Anterior cingulate cortex (tissue), 58 donors: ENCODE measurements around the gene IDH3A.

Source experiments
- DNase-seq, 58 donors: peaks; one replicate each; lab custom pipeline; 2025; lab: John Stamatoyannopoulos, UW

IDH3A gene

GRCh38 chr15:78200276-78200930, 51.2 kb downstream of the IDH3A start:
- no peak for DNase-seq

- no peak for DNase-seq
Measured at GRCh38 chr15:78201281-78202190, 52.4 kb downstream of the IDH3A start.

GRCh38 chr15:78203346-78204225, 54.4 kb downstream of the IDH3A start:
- peak in 50 of 58 donors; percentile 24 to 82 (median 62) for DNase-seq

GRCh38 chr15:78204351-78205309, 55.5 kb downstream of the IDH3A start:
- peak in 31 of 58 donors; percentile 20 to 82 (median 50) for DNase-seq

GRCh38 chr15:78205337-78205736, 56.2 kb downstream of the IDH3A start:
- DNase-seq, result no peak

GRCh38 chr15:78205856-78206255, 56.7 kb downstream of the IDH3A start:
- DNase-seq, result no peak

- DNase-seq, result peak in 1 of 58 donors; percentile 30
Measured at GRCh38 chr15:78206326-78207109, 57.4 kb downstream of the IDH3A start.

GRCh38 chr15:78207110-78207458, 57.9 kb downstream of the IDH3A start:
- peak in 1 of 58 donors; percentile 38 for DNase-seq

- DNase-seq, result no peak
Measured at GRCh38 chr15:78207641-78208340, 58.6 kb downstream of the IDH3A start.

GRCh38 chr15:78208341-78208844, 59.2 kb downstream of the IDH3A start:
- DNase-seq, result no peak

- peak in 2 of 58 donors; percentile 39 to 71 for DNase-seq
Measured at GRCh38 chr15:78208887-78209645, 59.9 kb downstream of the IDH3A start.

GRCh38 chr15:78209646-78210348, 60.6 kb downstream of the IDH3A start:
- DNase-seq, result peak in 1 of 58 donors; percentile 59

GRCh38 chr15:78210349-78210717, 61.2 kb downstream of the IDH3A start:
- no peak for DNase-seq

- DNase-seq, result peak in 4 of 58 donors; percentile 25 to 40 (median 34)
Measured at GRCh38 chr15:78211189-78211921, 62.2 kb downstream of the IDH3A start.

- DNase-seq, result no peak
Measured at GRCh38 chr15:78212008-78212407, 62.8 kb downstream of the IDH3A start.
